Measurements from ENCODE around the gene SNX8.

The SNX8 gene

GRCh38 chr7:2260820-2261219, 53.4 kb downstream of the SNX8 start:
- peak; percentile 46 for DNase-seq (ENCODE audit: low spot score)

- no peak for DNase-seq (ENCODE audit: low spot score)
Observed at GRCh38 chr7:2259480-2259879, 54.8 kb downstream of the SNX8 start.

- DNase-seq (ENCODE audit: low spot score), result no peak
Observed at GRCh38 chr7:2258661-2259365, 55.4 kb downstream of the SNX8 start.

GRCh38 chr7:2257651-2258050, 56.6 kb downstream of the SNX8 start:
- DNase-seq (ENCODE audit: low spot score), result no peak

GRCh38 chr7:2257046-2257551, 57.1 kb downstream of the SNX8 start:
- DNase-seq (ENCODE audit: low spot score), result no peak

GRCh38 chr7:2256306-2257045, 57.8 kb downstream of the SNX8 start:
- DNase-seq (ENCODE audit: low spot score), result peak; percentile 57

GRCh38 chr7:2255145-2256139, 58.8 kb downstream of the SNX8 start:
- DNase-seq (ENCODE audit: low spot score), result no peak

GRCh38 chr7:2254429-2255144, 59.7 kb downstream of the SNX8 start:
- DNase-seq (ENCODE audit: low spot score), result no peak

- no peak for DNase-seq (ENCODE audit: low spot score)
Observed at GRCh38 chr7:2253525-2254244, 60.6 kb downstream of the SNX8 start.

- DNase-seq (ENCODE audit: low spot score), result no peak
Observed at GRCh38 chr7:2253021-2253420, 61.2 kb downstream of the SNX8 start.

- no peak for DNase-seq (ENCODE audit: low spot score)
Observed at GRCh38 chr7:2251841-2252771, 62.1 kb downstream of the SNX8 start.

- no peak for DNase-seq (ENCODE audit: low spot score)
Observed at GRCh38 chr7:2251381-2251780, 62.9 kb downstream of the SNX8 start.

- no peak for DNase-seq (ENCODE audit: low spot score)
Observed at GRCh38 chr7:2249744-2250323, 64.4 kb downstream of the SNX8 start.

- DNase-seq (ENCODE audit: low spot score), result peak; percentile 50
Observed at GRCh38 chr7:2248984-2249694, 65.1 kb downstream of the SNX8 start.

GRCh38 chr7:2247141-2247995, 66.9 kb downstream of the SNX8 start:
- peak; percentile 38 for DNase-seq (ENCODE audit: low spot score)

GRCh38 chr7:2245883-2246675, 68.2 kb downstream of the SNX8 start:
- no peak for DNase-seq (ENCODE audit: low spot score)

Measured in cerebellar cortex (tissue), 1 donor.